Activated CD4-positive, CD25-positive, alpha-beta regulatory T cell treated with anti-CD3 and anti-CD28 coated beads, Interleukin-2, amount 50 U/mL, for 72 hours (primary cell): Measurements from ENCODE around the gene CDK2.
"Not testable (repeated sequence)": the region's sequence is repeated elsewhere in the genome, so short reads cannot be mapped to it uniquely, and the experiment has no call there.

ENCODE experiments used
- DNase-seq: peaks from one replicate; pipeline ENCODE4 v3.0.0; 2021

CDK2 gene

GRCh38 chr12:55938826-55939501, 27.7 kb upstream of the CDK2 start:
- no peak for DNase-seq

DNA sequence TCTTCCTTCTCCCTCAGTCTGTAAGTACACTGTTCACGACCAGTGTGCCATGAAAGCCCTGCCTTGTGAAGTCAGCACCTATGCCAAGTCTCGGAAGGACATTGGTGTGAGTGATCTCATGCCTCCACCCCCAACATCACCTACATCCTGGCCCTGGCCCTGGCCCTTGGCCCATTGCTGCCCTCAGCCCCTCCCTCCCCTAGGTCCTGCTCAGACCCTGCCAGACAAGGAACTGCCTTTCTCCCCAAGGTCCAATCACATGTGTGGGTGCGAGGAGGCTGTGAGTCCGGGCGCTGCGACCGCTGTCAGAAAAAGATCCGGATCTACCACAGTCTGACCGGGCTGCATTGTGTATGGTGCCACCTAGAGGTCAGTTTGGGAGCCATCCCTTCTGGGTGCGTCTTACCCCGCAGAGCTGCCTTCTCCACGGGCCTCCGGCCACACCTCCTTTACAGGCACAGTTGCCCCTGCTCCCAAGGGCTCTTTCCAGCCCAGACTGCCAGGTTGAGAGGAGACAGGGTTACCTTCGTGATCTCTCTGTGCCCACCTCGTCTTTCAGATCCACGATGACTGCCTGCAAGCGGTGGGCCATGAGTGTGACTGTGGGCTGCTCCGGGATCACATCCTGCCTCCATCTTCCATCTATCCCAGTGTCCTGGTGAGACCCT, 26.4 kb upstream of the CDK2 start:
- DNase-seq = peak; percentile 76

GRCh38 chr12:55942055-55942454, 24.6 kb upstream of the CDK2 start:
- DNase-seq = no peak

GRCh38 chr12:55942577-55943136, 24.0 kb upstream of the CDK2 start:
- DNase-seq = no peak

GRCh38 chr12:55946553-55946952, 20.1 kb upstream of the CDK2 start:
- no peak for DNase-seq

- no peak for DNase-seq
Observed at GRCh38 chr12:55955344-55955743, 11.3 kb upstream of the CDK2 start.

- DNase-seq = no peak
Observed at GRCh38 chr12:55955800-55956508, 10.7 kb upstream of the CDK2 start.

DNA sequence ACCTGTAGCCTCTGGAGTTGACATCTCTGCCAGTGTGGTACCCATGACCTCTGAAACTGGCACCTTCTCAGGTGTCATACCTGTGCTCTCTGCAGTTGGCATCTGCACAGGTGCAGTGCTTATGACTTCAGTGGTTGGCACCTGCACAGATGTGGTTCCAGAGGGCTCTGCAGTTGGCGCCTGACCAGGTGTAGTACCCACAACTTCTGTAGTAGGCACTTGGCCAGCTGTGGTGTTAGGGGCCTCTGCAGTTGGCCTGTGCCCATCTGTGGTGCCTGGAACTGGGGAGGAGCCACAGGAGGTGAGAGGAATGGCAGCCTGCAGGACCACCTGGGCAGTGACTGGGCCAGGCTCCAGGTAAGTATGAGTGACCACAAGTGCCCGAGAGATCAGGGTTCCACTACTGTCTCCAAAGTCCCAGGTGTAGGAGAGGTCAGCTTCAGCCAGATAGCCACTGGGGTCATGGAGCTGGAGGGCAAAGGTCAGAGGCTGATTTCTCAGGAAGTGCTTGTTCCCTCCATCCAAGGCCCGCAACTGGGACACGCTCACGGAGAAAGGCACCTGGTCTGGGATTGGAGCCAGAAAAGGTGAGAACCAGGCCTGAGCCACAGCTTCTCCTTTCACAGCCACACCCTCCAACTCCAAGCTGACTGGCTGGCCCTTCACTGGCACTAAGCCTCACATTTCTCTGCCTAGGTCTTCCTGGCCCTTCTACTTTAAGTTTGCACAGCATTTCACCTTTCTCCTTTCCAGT, 9.3 kb upstream of the CDK2 start:
- no peak for DNase-seq

GRCh38 chr12:55963760-55964159, 2.9 kb upstream of the CDK2 start:
- no peak for DNase-seq

- no peak for DNase-seq
Observed at GRCh38 chr12:55965240-55965639, 1.4 kb upstream of the CDK2 start.

DNA sequence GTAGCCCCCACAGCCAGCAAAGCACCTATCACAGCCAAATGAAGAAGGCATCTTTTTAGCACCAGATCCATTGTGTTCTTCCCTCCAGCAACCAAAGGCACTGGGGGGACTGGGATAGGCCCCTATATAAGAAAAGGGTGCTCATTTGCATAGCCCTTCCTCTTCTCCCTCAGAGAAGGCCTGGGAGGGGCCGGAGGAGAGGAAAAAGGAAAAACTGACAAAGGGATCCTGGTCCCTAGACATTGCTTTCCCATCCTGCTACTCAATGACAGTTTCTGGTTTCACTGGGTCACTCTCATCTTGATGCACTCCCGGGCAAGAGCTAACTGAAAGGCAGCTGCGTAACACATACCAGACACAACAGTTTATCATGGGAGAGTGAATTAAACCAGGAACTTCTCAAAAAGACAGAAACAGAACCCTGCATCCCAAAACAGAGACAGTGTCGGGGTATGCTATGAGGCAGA, 656 bp upstream of the CDK2 start, which contains the start of gene PMEL:
TSS of gene PMEL (minus strand) at position 102 of the 467 bp plus-strand sequence. CDS start at position 71, 31 bp downstream.
- no peak for DNase-seq

DNA sequence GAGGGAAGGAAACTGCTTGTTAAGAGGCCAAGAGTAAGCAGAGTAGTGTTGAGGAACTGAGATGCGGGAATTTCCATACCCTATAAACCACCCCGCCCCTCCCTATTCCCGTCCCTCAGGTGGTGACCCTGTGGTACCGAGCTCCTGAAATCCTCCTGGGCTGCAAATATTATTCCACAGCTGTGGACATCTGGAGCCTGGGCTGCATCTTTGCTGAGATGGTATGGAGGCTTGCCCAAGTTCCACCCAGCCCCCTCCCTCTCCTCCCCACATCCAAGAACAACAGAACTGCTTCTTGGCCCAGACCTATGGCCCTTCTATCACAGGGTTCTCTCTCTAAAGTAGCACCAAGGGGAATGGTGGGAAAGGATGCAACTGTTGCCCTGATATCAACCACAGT, 2.7 kb downstream of the CDK2 start:
- no peak for DNase-seq

- no peak for DNase-seq
Observed at GRCh38 chr12:55970775-55971174, 4.1 kb downstream of the CDK2 start.

- no peak for DNase-seq
Observed at GRCh38 chr12:55972042-55972441, 5.4 kb downstream of the CDK2 start.

DNA sequence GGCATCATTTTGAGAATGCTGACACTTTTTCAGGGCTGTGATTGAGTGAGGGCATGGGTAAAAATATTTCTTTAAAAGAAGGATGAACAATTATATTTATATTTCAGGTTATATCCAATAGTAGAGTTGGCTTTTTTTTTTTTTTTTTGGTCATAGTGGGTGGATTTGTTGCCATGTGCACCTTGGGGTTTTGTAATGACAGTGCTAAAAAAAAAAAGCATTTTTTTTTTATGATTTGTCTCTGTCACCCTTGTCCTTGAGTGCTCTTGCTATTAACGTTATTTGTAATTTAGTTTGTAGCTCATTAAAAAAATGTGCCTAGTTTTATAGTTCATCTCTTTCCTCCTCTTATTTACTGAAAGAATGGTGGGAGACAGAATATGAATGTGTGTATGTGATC, 5.8 kb downstream of the CDK2 start:
- DNase-seq = no peak

DNA sequence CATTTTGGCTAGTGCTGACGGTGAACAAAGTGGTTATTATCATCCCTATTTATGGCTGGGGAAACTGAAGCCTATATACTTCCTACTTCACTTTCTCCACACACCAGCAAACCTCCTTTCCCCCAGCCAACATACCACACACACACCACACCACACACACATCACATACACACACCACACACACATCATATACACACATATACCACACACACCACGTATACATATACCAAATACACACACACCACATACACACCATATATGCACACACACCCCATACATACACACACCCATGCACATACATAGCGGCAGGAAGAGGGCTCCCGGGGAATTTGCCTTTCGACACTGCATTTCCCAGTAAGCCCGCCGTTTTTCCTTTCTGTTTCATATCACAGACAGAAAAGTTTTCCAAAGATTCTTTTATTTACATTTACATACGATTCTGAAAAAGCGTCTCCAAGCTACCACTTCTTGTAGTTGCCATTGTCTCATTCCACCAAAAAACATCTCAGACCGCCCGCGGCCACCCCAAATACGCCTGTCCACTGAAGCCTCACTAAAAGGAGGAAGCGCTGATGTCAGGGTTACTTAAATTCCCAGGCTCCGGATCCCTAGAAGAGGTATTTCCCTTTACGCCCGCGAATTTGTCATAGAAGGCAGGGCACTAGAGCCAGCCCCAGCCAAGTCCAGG, 6.4 kb downstream of the CDK2 start:
- DNase-seq = no peak

DNA sequence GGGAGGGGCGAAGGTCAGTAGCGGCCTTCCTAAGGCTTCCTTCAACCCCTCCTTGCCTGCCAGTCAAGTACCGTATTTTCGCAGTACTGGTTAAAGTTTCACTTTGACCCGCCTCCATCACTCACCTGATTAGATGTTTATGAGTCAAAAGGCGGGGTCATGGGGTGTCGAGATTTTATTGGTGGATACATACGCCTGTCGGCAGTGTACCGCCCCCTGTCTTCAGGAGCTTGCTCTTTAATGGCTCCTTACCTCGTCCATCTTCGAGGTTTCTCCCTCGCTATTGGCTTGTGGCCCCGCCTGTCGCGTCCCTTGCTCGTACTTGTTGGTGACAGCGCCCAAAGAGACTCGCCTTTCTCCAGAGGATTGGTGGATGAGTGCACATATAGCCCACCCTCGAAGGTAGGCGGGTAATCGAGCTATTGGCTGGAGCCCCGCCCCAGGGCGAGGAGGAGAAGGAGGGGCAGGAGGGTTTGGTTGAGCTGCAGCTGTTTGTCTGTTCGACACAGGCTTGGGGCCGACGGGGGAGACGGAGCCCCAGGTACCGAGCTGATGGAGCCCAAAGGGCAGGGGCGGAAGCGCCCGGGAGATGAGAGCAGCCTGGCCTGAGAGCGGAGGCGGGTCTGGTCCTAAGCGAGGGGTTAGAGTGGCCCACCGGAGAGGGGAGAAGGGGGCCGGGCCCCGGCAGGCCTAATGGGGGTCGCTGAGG, 7.1 kb downstream of the CDK2 start, which contains the start of gene RAB5B:
TSS of gene RAB5B (plus strand) at position 480 of the 709 bp plus-strand sequence. CDS start 12,883 bp downstream, outside the sequence.
- peak; percentile 93 for DNase-seq

DNA sequence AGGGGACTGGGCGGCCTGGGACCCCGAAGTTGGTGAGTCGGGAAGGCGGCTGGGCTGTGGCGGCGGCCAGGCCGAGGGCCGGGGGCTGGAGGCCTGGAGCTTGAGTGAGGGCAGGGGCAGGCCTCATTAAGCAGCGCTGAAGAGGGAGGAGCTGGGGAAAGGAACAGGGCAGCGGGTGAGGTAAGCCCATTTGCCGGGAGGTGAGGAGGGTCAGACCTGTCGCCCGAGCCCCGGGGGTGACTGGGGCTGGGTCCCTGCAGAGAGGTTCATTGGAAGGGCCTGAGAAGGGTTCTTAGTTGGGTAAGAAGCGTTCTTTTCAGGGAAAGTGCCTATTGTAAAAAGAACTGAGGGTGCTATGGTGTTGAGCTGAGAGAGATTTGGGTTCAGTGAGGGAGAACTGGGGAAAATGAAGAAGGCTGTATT, 7.7 kb downstream of the CDK2 start:
- no peak for DNase-seq

- no peak for DNase-seq
Observed at GRCh38 chr12:55978393-55978792, 11.8 kb downstream of the CDK2 start.

- no peak for DNase-seq
Observed at GRCh38 chr12:55979069-55979468, 12.4 kb downstream of the CDK2 start.

DNA sequence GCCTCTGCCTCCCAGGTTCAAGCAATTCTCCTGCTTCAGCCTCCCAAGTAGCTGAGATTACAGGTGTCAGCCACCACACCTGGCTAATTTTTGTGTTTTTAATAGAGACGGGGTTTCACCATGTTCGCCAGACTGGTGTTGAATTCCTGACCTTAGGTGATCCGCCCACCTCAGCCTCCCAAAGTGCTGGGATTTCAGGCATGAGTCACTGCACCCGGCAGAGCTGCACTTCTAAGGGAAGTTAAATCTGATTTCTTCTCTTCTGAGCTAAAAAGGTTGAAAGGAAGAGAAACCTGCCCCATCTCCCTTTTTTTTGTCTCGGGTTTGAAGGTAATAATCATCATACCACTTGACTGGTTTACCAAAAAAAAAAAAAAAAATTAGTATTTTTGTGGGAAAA, 15.3 kb downstream of the CDK2 start:
- not testable (repeated sequence) for DNase-seq
